ENCODE data around the gene VPS25.

DNA sequence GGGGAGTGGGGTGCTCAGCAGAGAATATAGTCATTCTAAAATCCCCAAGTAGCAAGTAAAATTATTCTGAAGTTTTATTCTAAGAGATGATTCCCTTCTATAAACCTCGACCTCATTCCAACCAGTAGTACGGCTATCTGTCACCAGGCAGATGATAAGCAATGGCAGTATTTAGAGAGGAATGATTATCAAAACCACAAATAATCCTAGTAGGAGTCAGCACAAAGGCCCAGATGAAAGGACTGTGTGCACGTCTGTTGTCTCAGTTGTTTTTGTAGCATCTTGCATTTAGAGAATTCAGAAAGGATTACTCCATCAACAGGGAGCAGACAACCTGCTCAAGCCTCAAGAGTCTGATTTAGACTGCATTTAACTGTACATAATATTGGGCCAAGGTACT is 49.6 kb upstream of the VPS25 start:
- no peak for TF ChIP-seq FOXA1 (IDR thresholded peaks at IDR 0.05)
- no peak for TF ChIP-seq L3MBTL2 (conservative IDR thresholded peaks at IDR 0.05)
- TF ChIP-seq SP1 (IDR thresholded peaks at IDR 0.05) = no peak
- no peak for TF ChIP-seq NFRKB (IDR thresholded peaks at IDR 0.05)
- no peak for TF ChIP-seq FOXM1 (IDR thresholded peaks at IDR 0.05; ENCODE audit: borderline replicate concordance)
